ENCODE measurements around the gene GJD2. TPM values are rescaled to one million over a fixed set of nuclear protein-coding genes. Genes with fewer than 3 reads are reported as not detected.

The GJD2 gene
- total RNA-seq, 6 donors from 2014 or later = not detected

- 71 to 83% methylated on average over 1 of the region's 1 CpG for WGBS, 2 donors
- Histone ChIP-seq H3K4me1 (peaks cover 6 to 11% (median 9%) of the 10 kb centered on the region in 4 donors), H3K36me3 (no peaks in the 10 kb centered on the region), H3K4me3 (no peak overlapping the region), H3K27me3 (no peaks in the 10 kb centered on the region), H3K9me3 (no peaks in the 10 kb centered on the region), H3K27ac (no peak overlapping the region)
- no peak for ATAC-seq (ENCODE audit: low FRiP score in 2 of 2)
- DNase-seq = no peak
- no peak for TF ChIP-seq POLR2A (IDR thresholded peaks at IDR 0.05)
Observed at GRCh38 chr15:34724481-34724880, 30.3 kb downstream of the GJD2 start.

GRCh38 chr15:34722439-34722836 lies 32.4 kb downstream of the GJD2 start:
- 25 to 35% methylated on average over 4 of the region's 4 CpGs for WGBS, 2 donors
- Histone ChIP-seq H3K4me1 (peaks cover 6 to 11% (median 9%) of the 10 kb centered on the region in 4 donors), H3K4me3 (peak overlapping the region in 1 of 4 donors; percentile 10), H3K9me3 (no peaks in the 10 kb centered on the region), H3K27ac (no peak overlapping the region), H3K27me3 (no peaks in the 10 kb centered on the region), H3K36me3 (no peaks in the 10 kb centered on the region)
- no peak for TF ChIP-seq CTCF (IDR thresholded peaks at IDR 0.05)
- no peak for TF ChIP-seq POLR2AphosphoS5 (IDR thresholded peaks at IDR 0.05)
- TF ChIP-seq POLR2A (IDR thresholded peaks at IDR 0.05) = no peak
- no peak for TF ChIP-seq EP300 (IDR thresholded peaks at IDR 0.05)
- ATAC-seq (ENCODE audit: low FRiP score in 2 of 2) = peak in 1 of 2 donors; percentile 71
- DNase-seq = no peak

- no peaks in the 10 kb centered on the region for H3K27me3 ChIP-seq
- no peaks in the 10 kb centered on the region for H3K36me3 ChIP-seq
- 8 to 9% methylated on average over 8 to 20 of the region's 30 CpGs for WGBS, 2 donors
- H3K4me1 ChIP-seq = peaks cover 6 to 11% (median 9%) of the 10 kb centered on the region in 4 donors
- H3K4me3 ChIP-seq = peak overlapping the region in 2 of 4 donors; percentile 8 to 10
- H3K9me3 ChIP-seq = no peaks in the 10 kb centered on the region
- DNase-seq = peak in 1 of 2 donors; percentile 79
- H3K27ac ChIP-seq = no peak overlapping the region
- TF ChIP-seq CTCF (IDR thresholded peaks at IDR 0.05) = no peak
- TF ChIP-seq POLR2AphosphoS5 (IDR thresholded peaks at IDR 0.05) = no peak
- no peak for TF ChIP-seq EP300 (IDR thresholded peaks at IDR 0.05)
- no peak for TF ChIP-seq POLR2A (IDR thresholded peaks at IDR 0.05)
- ATAC-seq (ENCODE audit: low FRiP score in 2 of 2) = peak in 1 of 2 donors; percentile 89
Observed at GRCh38 chr15:34721802-34722438, 32.9 kb downstream of the GJD2 start.

GRCh38 chr15:34721157-34721801 lies 33.5 kb downstream of the GJD2 start:
- Histone ChIP-seq H3K36me3 (no peaks in the 10 kb centered on the region), H3K27me3 (no peaks in the 10 kb centered on the region), H3K4me1 (peaks cover 6 to 11% (median 9%) of the 10 kb centered on the region in 4 donors), H3K27ac (no peak overlapping the region), H3K4me3 (no peak overlapping the region), H3K9me3 (no peaks in the 10 kb centered on the region)
- no peak for ATAC-seq (ENCODE audit: low FRiP score in 2 of 2)
- TF ChIP-seq POLR2A (IDR thresholded peaks at IDR 0.05) = no peak
- no peak for TF ChIP-seq EP300 (IDR thresholded peaks at IDR 0.05)
- TF ChIP-seq POLR2AphosphoS5 (IDR thresholded peaks at IDR 0.05) = no peak
- no peak for TF ChIP-seq CTCF (IDR thresholded peaks at IDR 0.05)
- DNase-seq = no peak
- WGBS, 2 donors = 71 to 76% methylated on average over 7 of the region's 7 CpGs

- no peaks in the 10 kb centered on the region for H3K36me3 ChIP-seq
- 70 to 82% methylated on average over 2 of the region's 2 CpGs for whole genome bisulfite sequencing, 2 donors
- no peaks in the 10 kb centered on the region for H3K9me3 ChIP-seq
- peaks cover 6 to 11% (median 9%) of the 10 kb centered on the region in 4 donors for H3K4me1 ChIP-seq
- H3K27me3 ChIP-seq = no peaks in the 10 kb centered on the region
- no peak overlapping the region for H3K4me3 ChIP-seq
- no peak for TF ChIP-seq EP300 (IDR thresholded peaks at IDR 0.05)
- no peak for TF ChIP-seq POLR2AphosphoS5 (IDR thresholded peaks at IDR 0.05)
- no peak for TF ChIP-seq CTCF (IDR thresholded peaks at IDR 0.05)
- no peak for TF ChIP-seq POLR2A (IDR thresholded peaks at IDR 0.05)
- no peak for DNase-seq
- H3K27ac ChIP-seq = no peak overlapping the region
- ATAC-seq (ENCODE audit: low FRiP score in 2 of 2) = no peak
Observed at GRCh38 chr15:34719695-34720094, 35.1 kb downstream of the GJD2 start.

All from upper lobe of left lung (tissue), 6 donors.